Inflammatory macrophage (primary cell): Measurements from ENCODE around the gene NOVA2.
A peak's percentile ranks its signal among the peaks of the same experiment; 100 is the strongest.
"Not testable (repeated sequence)": the region's sequence is repeated elsewhere in the genome, so short reads cannot be mapped to it uniquely, and the experiment has no call there.

Experiments
- DNase-seq, 2 donors: peaks; one replicate each; pipeline ENCODE4 v3.0.0-alpha.2; 2020 to 2022

Gene NOVA2

DNA sequence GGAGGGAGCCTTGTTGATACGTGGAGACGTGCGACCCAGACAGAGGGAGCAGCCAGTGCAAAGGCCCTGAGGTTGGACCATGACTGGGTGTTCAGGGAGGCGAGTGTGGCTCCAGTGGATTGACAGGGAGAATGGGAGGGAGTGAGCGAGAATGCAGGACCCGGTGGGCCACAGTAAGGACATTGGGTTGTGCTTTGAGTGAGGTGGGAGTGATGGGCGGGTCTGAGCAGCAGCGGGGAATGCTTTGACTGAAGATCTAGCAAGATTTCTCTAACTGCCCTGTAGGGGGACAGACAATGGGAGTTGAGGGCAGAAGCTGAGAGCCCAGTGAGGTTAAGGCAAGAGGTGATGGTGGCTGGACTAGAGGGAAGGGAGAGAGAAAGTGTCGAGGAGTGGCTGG, 51.4 kb downstream of the NOVA2 start:
- DNase-seq, result peak in 1 of 2 donors; percentile 6

DNA sequence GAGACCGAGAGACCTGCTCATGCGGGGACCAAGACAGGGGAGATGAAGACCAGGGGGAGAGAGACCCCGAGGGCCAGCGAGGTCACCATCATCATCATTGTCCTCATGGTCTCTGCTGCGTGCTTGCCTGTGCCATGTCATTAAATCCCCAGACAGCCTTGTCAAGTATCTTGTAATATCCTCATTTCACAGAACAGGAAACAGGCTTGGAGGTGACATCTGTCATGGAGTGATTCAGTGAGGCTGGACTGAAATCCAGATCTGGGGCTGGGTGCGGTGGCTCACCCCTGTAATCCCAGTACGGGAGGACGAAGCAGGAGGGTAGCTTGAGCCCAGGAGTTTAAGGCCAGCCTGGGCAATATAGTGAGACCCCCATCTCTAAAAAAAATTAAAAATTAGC, 53.2 kb downstream of the NOVA2 start:
- DNase-seq, result peak in 1 of 2 donors; percentile 8

DNA sequence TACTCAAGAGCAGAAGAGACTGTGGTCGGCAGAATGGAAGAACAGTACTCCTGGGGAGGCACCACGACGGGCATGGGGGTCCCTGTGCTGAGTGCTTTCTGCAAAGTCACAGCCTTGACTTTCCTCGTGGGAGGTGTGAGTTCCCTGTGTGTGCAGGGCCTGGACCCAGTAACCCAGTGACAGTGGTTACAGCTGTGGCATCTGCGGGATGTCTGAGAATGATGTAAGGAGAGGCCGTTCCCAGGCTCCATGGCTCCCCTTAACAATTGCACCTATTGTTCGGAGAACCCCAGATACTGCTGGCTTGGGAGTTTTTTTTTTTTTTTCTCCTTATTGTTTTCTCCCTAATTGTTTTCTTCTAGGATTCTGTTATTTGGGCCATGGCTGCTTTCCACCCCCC, 54.0 kb downstream of the NOVA2 start:
- DNase-seq, result no peak

DNA sequence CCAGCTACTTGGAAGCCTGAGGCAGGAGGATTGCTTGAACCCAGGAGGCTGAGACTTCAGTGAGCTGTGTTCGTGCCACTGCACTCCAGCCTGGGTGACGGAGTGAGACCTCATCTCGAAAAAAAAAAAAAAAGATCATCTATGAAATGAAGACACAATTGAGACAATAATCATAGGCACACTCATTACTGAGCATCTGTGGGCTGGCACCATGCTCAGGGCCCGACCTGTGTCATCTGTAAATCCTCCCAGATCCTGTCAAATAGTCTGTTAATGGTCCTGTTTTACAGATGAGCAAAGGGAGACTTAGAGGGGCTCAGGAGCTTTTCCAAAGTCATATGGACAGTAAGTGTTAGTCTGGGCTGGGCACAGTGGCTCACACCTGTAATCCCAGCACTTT, 54.9 kb downstream of the NOVA2 start:
- no peak for DNase-seq

DNA sequence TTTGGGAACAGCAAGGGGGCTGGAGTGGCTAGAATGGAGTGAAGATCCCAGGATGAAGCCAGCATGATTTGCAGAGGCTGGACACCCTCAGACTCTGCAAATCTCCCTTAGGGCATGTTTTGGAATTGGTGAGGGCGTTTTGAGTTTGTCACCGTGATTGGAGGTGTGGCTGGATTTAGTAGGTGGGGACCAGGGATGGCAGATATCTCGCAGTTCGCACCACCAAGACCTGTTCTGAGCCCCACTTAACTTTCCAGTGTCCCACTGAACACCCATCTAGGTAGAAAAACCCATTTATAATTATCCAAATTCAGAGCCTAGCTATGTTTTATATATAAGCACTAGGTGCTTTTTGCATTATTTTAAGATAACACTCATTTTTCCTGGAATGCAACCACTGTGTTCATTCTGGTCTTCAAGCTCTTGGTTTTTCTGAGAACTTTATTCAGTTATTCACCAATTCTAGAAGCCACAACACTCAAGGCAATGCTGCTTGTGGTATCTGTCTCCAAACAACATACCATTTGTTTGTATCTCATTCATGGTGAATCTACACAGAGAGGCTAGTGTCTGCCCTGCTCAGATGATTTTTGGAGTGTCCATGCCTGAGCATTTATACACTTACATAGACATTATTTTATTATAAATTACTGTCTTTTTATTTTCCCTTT, 56.1 kb downstream of the NOVA2 start:
- no peak for DNase-seq

DNA sequence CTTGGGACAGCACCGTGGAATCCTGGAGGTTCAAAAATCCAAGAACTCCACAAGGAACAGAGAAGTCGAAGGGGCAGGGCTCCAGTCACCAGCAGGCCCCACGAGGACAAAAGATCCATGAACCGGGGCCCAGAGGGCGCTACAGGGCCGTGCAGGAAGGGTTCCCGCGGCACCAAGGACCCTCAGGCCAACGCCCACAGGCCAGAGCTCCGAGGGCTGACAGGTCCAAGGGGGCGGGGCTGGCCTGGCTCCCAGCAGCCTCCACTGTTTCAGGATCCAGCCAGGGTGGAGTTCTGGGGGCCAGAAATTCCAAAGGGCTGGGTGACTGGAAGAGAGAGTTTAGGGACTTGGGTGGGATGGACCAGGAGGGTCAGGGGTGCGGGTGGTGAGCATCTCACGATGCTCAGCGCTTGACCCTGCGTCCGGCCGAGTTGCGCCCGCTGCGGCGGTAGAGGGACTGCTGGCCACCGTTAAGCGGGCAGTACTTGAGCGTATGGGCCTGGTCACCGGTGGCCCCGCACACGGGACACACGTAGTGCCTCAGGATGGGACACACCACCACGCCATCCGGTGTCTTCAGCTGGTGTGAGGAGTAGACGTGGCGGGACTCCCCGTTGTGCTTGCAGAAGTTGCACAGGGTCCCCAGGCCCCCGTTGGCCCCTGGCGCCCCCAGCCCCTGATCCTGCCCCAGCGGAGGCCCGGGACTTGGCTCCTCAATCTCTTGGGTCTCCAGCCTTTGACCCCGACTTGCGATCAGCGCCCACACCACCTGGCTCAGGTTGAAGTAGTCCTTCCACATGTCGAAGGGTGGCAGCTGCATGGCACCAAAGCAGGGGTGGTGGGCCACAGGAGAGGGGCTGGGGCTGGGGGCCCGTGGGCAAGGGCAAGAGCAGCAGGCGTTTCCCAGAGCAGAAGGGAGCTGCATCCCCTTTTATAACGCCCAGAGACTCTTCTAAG, 59.5 kb downstream of the NOVA2 start, which contains the start of gene NANOS2:
TSS of gene NANOS2 (minus strand) at position 905 of the 957 bp plus-strand sequence. CDS start at position 820, 85 bp downstream.
- no peak for DNase-seq

DNA sequence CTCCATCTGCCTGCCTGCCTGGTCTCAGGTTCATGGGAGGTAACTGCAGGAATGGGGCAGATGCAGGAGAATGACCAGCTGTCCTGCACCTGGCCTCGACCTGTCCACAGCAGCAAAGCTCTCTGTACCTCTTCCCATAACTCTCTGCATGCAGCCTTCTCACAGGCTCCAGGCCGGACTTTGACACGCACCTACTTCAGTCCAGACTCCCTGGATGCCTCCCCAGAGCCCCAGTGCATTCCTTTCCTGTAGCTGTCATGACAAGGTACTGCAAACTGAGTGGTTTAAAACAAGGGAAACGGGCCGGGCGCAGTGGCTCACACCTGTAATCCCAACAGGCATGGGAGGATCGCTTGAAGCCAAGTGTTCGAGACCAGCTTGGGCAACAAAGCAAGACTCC, 62.4 kb downstream of the NOVA2 start:
- no peak for DNase-seq

DNA sequence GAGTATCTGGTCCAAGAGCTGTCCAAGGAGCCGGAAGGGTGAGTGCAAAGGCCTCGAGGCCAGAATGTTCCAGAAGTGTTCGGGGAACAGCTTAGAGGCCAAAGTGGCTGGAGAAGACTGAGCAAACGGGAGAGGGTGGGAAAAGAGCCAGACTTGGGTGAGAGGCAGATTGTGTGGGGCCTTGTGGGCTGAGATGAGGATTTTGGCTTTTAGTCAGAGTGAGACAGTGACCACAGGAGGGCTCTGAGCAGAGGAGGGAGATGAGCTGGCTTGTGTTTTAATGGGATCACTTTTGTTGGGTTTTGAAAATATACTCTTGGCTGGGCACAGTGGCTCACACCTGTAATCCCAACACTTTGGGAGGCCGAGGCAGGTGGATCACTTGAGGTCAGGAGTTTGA, 64.7 kb downstream of the NOVA2 start:
- DNase-seq, result no peak

DNA sequence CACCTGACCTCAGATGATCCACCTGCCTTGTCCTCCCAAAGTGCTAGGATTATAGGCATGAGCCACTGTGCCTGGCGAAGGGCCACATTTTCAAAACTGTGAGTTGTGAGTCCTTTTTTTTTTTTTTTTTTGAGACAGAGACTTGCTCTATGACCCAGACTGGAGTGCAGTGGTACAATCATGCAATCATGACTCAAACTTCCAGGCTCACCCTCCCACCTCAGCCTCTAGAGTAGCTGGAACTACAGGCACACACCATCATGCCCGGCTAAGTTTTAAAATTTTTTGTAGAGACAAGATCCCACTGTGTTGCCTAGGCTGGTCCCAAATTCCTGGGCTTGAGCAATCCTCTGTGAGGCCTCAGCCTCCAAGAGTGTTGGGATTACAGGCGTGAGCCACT, 67.4 kb downstream of the NOVA2 start:
- peak; percentile 41 to 75 for DNase-seq

DNA sequence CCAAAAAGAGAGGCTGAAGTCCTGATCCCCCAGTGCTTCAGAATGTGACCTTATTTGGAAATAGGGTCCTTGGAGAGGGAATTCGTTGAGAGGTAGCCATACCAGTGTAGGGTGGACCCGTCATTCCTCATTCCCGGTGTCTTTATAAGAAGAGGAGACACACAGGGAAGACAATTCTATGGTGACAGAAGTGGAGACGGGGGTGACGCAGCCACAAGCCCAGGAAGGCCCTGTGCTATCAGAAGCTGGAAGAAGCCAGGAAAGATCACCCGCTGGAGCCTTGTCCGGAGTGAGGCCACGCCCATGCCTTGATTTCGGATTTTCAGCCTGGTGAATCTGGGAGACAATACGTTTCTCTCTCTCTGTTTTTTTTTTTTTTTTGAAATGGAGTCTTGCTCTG, 68.7 kb downstream of the NOVA2 start:
- DNase-seq, result no peak

DNA sequence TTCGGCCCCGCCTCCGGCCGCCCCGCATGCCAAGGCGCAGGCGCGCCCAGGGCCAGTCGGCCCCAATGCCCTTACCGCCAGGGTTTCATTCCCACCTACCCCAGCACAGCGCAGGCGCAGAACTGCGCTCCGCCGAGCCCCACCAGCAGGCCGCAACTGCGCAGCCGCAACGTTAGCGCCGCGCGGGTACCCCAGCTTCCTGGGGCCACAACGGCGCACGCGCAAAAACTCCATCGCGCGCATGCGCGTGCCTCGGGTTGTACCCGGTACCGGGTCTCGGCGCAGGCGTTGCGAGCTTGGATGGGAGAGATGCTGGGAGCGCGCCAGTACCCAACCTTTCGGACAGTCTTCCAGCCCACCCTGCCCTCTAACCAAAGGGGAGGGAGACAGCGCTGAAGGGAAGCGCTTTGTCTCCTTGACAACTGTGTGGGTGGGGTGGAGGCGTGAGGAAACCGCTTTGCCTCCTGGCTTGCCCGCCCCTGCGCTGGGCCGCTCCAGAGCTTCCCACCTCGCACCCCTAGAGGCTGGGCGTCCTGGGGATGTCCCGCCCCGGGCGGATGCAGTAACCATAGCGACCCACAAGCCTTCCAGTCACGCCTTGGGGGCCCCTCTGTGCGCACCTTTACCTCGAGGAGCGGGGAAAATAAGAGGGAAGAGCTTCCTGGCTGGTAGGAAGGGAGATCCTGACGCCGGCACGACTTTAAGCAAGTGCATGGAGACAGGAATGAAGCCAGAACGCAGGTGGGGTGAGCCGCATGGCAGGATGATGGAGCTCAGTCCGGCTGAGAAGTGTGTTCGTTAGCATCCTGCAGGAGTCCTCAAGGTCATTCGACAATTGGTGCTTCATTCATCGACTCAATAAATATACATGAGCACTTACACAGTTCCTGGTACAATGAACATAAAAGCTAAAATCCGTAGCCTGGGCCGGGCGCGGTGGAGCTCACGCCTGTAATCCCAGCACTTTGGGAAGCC, 70.7 kb downstream of the NOVA2 start:
- peak; percentile 99 for DNase-seq

DNA sequence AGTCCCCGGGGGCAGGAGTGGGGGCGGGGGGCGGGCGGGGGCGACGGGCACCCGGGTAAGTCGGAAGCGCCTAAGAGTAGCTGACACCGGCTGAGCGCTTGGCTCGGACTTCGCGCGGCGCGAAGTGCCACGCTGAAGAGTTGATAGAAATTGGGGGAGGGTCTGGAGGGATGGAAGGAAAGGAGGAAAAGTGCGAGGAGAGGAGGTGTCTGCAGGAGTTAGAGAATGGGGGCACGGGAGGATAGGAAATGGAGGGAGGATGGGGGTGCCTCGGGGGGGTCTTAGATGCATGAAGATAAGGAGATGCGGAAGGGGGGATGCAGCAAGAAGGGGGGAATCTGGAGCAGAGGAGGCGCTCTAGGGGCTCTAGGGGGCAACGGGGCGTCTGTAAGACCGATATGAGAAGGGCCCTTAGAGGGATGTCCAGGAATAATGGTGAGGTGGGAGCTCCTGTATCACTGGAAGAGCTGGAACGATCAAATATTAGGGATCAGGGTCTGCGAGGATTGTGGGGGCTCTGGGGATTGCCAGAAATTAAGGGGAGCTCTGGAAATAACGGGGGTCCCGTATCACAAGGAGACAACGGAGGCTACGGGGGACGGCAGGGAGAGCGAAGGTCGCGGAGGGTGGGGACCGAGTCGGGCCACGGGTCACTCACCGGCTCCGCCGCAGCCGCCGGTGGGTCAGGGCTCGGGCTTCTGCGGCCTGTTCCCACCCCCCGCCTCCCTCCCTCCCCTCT, 71.6 kb downstream of the NOVA2 start, which contains the start of gene MYPOP:
TSS of gene MYPOP (minus strand) at position 702 of the 739 bp plus-strand sequence. CDS start 840 bp downstream, outside the sequence.
- DNase-seq, result no peak

DNA sequence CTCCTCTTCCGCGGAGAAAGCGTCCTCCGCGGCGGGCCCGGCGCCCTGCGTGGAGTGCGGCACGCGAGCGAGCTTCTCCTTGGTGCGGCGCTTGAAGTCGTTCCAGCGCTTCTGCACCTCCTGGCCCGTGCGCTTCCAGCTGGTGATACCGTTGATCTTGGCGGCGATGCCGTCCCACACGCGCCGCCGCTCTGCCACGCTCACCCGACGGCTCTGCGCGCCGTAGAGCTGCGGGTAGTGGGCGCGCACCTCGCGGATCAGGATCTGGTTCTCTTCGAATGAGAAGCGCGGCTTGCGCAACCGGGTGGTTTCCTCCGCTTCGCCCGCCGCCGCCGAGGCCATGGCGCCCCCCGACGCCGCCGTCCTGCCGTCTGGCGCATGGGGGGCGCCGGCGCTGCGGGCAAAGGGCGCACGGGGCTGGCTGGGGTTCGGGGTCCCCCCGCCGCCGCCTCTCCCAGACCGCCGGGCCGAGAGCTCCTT, 72.2 kb downstream of the NOVA2 start:
- peak; percentile 18 to 54 for DNase-seq

DNA sequence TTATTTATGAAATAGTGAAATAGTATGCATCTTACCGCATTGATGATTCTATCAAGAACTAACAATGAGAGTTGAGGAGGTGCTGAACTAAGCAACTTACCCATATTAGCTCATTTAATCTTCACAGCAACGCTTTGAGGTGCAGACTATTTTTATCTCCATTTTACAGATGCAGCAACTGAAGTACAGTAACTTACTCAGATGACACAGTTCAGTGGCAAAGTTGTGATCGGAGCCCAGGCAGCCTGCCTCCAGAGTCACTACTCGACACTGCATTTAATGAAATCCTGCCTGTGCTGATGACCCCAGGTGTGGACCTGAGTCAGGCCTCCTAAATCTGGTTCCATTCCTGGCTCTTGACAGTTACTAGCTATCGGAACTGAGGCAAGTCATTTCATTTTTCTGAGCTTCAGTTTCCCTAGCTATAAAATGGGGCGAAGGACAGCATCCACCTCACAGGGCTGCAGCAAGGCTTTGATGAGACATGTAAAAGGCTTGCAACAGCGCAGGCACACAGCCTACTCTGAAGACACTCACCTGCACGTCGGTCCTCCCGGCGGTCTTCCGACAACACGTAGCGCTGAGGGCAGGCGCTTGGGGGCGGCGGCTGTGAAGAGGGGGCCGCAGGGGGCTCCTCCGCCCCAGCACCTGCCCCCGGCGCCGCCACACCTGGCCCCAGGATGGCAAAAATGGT, 72.8 kb downstream of the NOVA2 start:
- DNase-seq, result no peak

DNA sequence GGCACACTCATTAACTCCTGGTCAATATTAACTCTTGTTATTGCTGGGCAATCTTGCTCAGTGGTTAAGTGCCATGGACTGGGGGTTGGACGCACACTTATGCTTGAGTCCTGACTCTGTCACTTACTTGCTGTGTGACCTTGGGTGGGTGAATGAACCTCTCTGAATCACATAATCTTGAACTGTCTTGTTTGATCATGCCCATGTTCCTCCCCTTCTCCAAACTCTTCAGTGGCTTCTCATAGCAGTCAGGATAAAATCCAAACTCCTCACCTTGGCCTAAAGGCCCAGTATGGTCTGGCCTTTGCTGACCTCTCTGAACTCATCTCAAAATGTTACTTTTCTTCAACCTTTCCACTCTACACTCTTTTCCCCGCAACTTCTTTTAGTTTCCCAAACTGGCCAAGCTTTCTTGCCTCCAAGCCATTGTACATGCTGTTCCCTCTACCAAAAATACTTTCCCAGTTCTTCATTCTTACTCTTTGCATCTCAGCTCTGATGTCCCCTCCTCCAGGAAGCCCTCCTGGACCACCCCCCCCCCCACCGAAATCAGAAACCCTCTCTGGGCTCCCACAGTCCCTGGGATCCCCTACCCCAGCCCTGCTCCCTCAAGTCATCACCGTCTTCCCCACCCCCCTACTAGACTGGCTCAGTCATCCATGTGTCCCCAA, 73.6 kb downstream of the NOVA2 start:
- no peak for DNase-seq

DNA sequence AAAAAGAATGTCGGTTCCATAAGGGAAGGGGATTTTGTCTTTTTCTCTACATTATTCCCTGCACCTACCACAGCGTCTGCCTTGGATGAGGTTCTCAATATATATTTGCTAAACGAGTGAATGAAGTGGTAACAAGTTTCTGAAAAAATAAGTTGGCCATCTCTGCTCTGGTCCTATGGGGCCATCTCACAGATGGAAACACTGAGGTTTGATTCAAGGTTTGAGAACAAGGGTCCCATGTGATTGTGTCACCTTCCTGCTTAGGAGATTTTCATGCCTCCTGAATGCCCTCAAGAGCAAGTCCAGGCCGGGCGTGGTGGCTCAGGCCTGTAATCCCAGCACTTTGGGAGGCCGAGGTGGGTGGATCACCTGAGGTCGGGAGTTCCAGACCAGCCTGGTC, 74.4 kb downstream of the NOVA2 start:
- DNase-seq, result no peak

DNA sequence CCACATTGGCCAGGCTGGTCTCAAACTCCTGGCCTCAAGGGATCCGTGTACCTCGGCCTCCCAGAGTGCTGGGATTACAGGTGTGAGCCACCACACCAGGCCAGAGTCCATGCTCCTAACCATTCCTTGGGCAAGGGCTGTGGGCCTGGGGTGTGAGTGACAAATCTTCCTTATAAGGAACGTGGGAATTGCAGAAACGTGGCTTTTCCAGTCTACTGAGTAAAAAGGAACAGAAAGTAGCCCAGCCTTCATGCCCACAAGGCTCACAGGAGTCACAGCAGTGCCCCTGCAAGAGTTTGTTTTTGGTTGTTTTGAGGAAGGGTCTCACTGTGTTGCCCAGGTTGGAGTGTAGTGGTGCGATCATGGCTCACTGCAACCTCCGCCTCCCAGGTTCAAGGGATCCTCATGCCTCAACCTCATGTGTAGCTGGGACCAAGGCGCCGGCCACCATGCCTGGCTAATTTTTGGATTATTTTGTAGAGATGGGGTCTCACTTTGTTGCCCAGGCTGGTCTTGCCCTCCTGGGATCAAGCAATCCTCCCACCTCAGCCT, 76.3 kb downstream of the NOVA2 start:
- peak in 1 of 2 donors; percentile 24 for DNase-seq

DNA sequence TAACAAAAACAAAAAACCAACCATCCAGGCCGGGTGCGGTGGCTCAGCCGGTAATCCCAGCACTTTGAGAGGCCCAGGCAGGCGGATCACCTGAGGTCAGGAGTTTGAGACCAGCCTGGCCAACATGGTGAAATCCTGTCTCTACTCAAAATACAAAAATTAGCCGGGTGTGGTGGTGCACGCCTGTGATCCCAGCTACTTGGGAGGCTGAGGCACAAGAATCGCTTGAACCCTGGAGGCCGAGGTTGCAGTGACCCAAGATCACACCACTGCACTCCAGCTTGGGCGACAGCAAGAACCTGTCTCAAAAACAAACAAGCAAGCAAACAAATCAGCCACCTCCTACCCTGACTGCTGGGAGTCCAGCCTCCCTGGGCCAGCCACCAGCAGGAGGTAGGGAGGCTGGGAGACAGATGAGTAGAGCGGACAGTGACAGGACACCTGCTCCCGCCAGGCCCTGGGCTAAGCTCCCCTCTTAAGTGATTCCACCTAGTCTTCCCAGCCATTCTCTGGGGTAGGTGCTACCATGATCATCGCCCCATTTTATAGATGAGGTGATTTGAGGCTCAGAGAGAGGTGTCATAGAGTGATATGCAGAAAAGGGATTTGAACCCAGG, 77.6 kb downstream of the NOVA2 start:
- not testable (repeated sequence) for DNase-seq

DNA sequence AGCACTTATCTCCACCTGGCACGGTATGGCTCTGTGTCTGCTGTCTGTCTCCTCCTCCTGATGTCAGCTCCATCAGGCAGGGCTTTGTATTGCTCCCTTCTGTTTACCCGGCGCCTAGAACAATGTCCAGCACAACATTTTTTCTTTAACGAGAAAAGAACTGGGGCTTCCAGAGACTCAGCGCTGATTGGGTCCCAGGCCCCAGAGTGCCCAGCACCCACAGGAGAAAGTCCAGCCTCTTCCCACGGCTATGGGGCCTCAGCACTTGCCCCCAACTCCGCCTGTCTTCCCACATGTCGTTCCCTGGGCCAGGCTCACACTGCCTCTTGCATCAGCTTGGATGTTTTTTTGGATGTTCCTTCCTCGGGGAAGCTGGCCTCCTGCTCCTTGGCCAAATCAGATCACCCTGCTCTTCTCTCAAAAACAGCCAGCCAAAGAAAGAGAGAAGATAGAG, 78.1 kb downstream of the NOVA2 start:
- DNase-seq, result no peak
